ENCODE measurements around the gene LENG1.

Gene LENG1

GRCh38 chr19:54137699-54138488, 21.6 kb downstream of the LENG1 start, which contains the start of gene CNOT3:
CNOT3 (plus strand) TSS chr19:54137762; CDS start chr19:54142979, 5,217 bp downstream.
- no peak for DNase-seq (ENCODE audit: low read depth)
- H3K4me3 ChIP-seq (ENCODE audit: low read depth, low read length) = peak within 1 kb of the TSS; percentile 70
- TF ChIP-seq CTCF (IDR thresholded peaks at IDR 0.05; ENCODE audit: control insufficient read depth, extremely low read depth, insufficient read depth) = no peak

DNA sequence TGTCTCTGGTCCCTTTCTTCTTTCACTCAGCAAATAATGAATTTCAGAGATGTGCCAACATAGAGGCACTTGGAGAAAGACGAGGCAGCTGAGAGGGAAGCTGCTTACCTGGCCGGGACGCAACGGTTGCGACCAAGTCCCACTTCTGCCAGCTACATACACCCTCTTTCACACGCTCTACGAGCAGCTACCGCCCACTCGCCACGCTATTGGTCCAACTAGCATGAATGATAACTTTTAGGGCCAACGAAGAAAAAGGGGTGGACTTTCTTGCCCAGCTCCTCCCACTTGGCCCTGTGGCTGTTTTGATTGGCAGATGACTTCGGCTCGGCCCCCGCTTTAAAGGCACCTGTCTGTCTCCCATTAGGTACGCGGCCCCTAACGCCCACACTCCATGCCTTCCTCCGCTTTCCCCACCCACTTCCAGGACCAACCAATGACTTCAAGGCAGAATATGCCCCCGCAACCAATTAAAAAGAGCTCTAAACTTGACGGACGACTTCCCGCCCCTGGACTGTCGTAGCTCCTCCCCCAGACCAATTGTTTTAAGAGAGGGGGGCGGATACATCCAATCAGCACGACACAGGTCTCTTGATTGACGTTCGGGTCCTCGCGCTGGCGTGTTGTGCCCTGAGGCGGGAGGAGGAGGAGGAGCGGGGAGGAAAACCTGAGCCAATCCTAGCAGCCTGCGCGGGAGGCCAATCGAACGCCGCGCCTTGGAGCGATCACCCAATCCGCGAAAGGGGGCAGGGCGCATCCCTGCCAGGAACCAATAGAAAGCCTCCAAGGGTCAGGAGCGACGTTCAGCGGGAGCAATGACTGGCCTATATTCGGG, 22.4 kb downstream of the LENG1 start:
- DNase-seq (ENCODE audit: low read depth) = peak; percentile 100
- TF ChIP-seq CTCF (IDR thresholded peaks at IDR 0.05; ENCODE audit: control insufficient read depth, extremely low read depth, insufficient read depth) = no peak
- peak overlapping the region; percentile 70 for H3K4me3 ChIP-seq (ENCODE audit: low read depth, low read length)

- no peak for DNase-seq (ENCODE audit: low read depth)
- H3K4me3 ChIP-seq (ENCODE audit: low read depth, low read length) = peak overlapping the region; percentile 70
- TF ChIP-seq CTCF (IDR thresholded peaks at IDR 0.05; ENCODE audit: control insufficient read depth, extremely low read depth, insufficient read depth) = no peak
These were observed 23.2 kb downstream of the LENG1 start for GRCh38 chr19:54136086-54136863.

DNA sequence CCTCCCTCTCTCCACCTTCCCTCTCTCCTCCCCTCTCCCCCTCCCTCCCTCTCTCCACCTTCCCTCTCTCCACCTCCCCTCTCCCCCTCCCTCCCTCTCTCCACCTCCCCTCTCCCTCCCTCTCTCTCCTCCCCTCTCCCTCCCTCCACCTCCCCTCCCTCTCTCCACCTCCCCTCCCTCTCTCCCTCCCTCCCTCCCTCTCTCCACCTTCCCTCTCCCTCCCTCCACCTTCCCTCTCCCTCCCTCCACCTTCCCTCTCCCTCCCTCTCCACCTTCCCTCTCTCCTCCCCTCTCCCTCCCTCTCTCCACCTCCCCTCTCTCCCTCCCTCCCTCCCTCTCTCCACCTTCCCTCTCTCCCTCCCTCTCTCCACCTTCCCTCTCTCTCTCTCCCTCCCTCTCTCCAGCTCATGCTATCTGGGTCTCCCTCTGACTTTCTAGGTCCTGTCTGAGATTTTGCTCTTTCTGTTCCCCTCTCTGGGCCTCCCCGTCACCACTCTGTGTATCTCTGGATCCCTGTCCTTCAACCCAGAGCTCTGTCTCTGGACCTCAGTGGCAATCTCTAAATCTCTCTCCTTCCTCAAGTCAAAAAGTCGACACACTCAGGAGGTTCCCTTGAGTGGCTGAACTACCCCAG, 25.4 kb downstream of the LENG1 start:
- no peak for TF ChIP-seq CTCF (IDR thresholded peaks at IDR 0.05; ENCODE audit: control insufficient read depth, extremely low read depth, insufficient read depth)
- no peak overlapping the region for H3K4me3 ChIP-seq (ENCODE audit: low read depth, low read length)
- DNase-seq (ENCODE audit: low read depth) = no peak

GRCh38 chr19:54133312-54133956, 26.1 kb downstream of the LENG1 start:
- TF ChIP-seq CTCF (IDR thresholded peaks at IDR 0.05; ENCODE audit: control insufficient read depth, extremely low read depth, insufficient read depth) = no peak
- H3K4me3 ChIP-seq (ENCODE audit: low read depth, low read length) = no peak overlapping the region
- no peak for DNase-seq (ENCODE audit: low read depth)

DNA sequence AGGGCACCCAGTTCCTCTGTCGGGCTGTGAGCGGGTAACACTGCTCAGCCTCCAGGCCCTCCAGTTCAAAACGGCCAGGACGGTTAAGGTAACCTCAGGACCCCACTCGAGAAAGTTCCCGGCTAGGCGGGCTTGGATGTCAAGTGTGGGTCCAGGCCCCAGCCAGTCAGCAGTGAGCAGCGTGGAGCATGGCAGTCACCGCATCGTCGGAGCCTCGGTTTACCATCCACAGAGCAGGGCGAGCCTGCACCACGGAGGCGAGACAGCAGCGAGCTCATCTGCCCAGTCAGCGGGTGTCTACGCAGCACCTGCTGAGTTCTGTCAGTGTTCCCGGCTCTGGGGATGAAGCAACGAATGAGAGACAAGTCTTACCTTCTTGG, 29.9 kb downstream of the LENG1 start:
- no peak overlapping the region for H3K4me3 ChIP-seq (ENCODE audit: low read depth, low read length)
- no peak for DNase-seq (ENCODE audit: low read depth)
- no peak for TF ChIP-seq CTCF (IDR thresholded peaks at IDR 0.05; ENCODE audit: control insufficient read depth, extremely low read depth, insufficient read depth)
